SK-N-SH (cell line): ENCODE data around the gene OR2S2. TPM values are rescaled to one million over a fixed set of nuclear protein-coding genes. Genes with fewer than 3 reads are reported as not detected.

ENCODE experiments used
- CTCF ChIA-PET: fragments of 300-600, 350-600 bp; formaldehyde crosslinking; extraction: SDS; loops from one replicate; lab custom pipeline; 2021; lab: Yijun Ruan, JAX
- POLR2A ChIA-PET: fragments of 350-600 bp; sonication (Branson Sonifier 250); formaldehyde crosslinking; extraction: SDS; loops from one replicate; lab custom pipeline; 2020; ENCODE audit warnings: antibody characterized with exemption, inconsistent platforms; lab: Yijun Ruan, JAX
- DNase-seq: peaks from one replicate; pipeline ENCODE4 v3.0.0; 2012
- H2AFZ ChIP-seq: fragments of 200-600 bp; sonication (generic); 2 replicates; pipeline ENCODE4 v1.8.1; 2016; ENCODE audit warnings: antibody characterized with exemption, mild to moderate bottlenecking, low read depth
- H3F3A ChIP-seq: fragments of 200-600 bp; sonication (generic); replicated peaks from 2 replicates; pipeline ENCODE3; 2016; ENCODE audit warnings: antibody characterized with exemption, mild to moderate bottlenecking; ENCODE audit not compliant: insufficient read depth
- H3K27ac ChIP-seq, 2 experiments: fragments of 200-500 bp in 1 of 2; fragments of 200-600 bp in 1 of 2; sonication (Bioruptor generic) in 1 of 2; sonication (generic), shearing (Covaris generic) in 1 of 2; 2 replicates each; pipeline versions ENCODE4 v1.5.1 to v1.6.1; 2014 to 2016; ENCODE audit warnings: low read depth in 2 of 2, inconsistent platforms in 1 of 2, low read length in 1 of 2, mild to moderate bottlenecking in 1 of 2, mixed read lengths in 1 of 2
- H3K27me3 ChIP-seq: fragments of 200-600 bp; sonication (generic), shearing (Covaris generic); 2 replicates; pipeline ENCODE4 v1.6.1; 2016; ENCODE audit warnings: mixed run types; ENCODE audit not compliant: insufficient read depth
- H3K36me3 ChIP-seq, 2 experiments: fragments of 200-500 bp in 1 of 2; fragments of 200-600 bp in 1 of 2; sonication (Bioruptor generic) in 1 of 2; sonication (generic) in 1 of 2; replicated peaks in 1 of 2; 2 replicates each; pipeline versions ENCODE3 to v1.5.1; 2014 to 2016; ENCODE audit warnings: low read length in 1 of 2, mild to moderate bottlenecking in 1 of 2; ENCODE audit not compliant: insufficient read depth in 2 of 2, control insufficient read depth in 1 of 2
- H3K4me1 ChIP-seq, 2 experiments: fragments of 200-500 bp in 1 of 2; fragments of 200-600 bp in 1 of 2; sonication (Bioruptor generic) in 1 of 2; sonication (generic), shearing (Covaris generic) in 1 of 2; 2 replicates each; pipeline versions ENCODE4 v1.5.1 to v1.6.1; 2014 to 2016; ENCODE audit warnings: low read depth in 1 of 2, low read length in 1 of 2, mixed run types in 1 of 2; ENCODE audit not compliant: insufficient read depth in 2 of 2, control insufficient read depth in 1 of 2
- H3K4me2 ChIP-seq: fragments of 200-600 bp; sonication (generic), shearing (Covaris generic); 2 replicates; pipeline ENCODE4 v1.6.1; 2017; ENCODE audit warnings: mixed run types
- H3K4me3 ChIP-seq, 2 experiments: fragments of 200-500 bp in 1 of 2; fragments of 200-600 bp in 1 of 2; sonication (Bioruptor generic) in 1 of 2; sonication (generic), shearing (Covaris generic) in 1 of 2; 2 replicates each; pipeline versions ENCODE4 v1.5.1 to v1.8.1; 2014 to 2016; ENCODE audit warnings: low read depth in 2 of 2, inconsistent platforms in 1 of 2, low read length in 1 of 2, mild to moderate bottlenecking in 1 of 2, mixed read lengths in 1 of 2, moderate library complexity in 1 of 2
- H3K79me2 ChIP-seq: fragments of 200-600 bp; sonication (generic); 2 replicates; pipeline ENCODE4 v1.8.1; 2017; ENCODE audit warnings: mild to moderate bottlenecking; ENCODE audit not compliant: insufficient read depth
- H3K9ac ChIP-seq: fragments of 200-600 bp; sonication (generic); 2 replicates; pipeline ENCODE4 v1.6.1; 2017; ENCODE audit warnings: mixed run types
- H3K9me2 ChIP-seq: fragments of 200-600 bp; sonication (generic); 2 replicates; pipeline ENCODE4 v1.6.1; 2017; ENCODE audit warnings: mixed run types
- H3K9me3 ChIP-seq: fragments of 200-600 bp; sonication (generic); 2 replicates; pipeline ENCODE4 v1.6.1; 2017; ENCODE audit warnings: mixed run types, mild to moderate bottlenecking, moderate library complexity
- H4K20me1 ChIP-seq: fragments of 200-600 bp; sonication (generic); 2 replicates; pipeline ENCODE4 v1.6.1; 2017; ENCODE audit warnings: mild to moderate bottlenecking, mixed run types; ENCODE audit not compliant: insufficient read depth
- CTCF ChIP-seq: fragments of 200-600 bp; sonication (generic); IDR thresholded peaks from 2 replicates; pipeline ENCODE4 v1.6.1; 2017; ENCODE audit warnings: antibody characterized with exemption, mild to moderate bottlenecking, moderate library complexity
- ELF1 ChIP-seq: IDR thresholded peaks from 2 replicates; pipeline ENCODE4 v1.4.0; 2012
- EP300 ChIP-seq, 2 experiments: IDR thresholded peaks; 2 replicates each; pipeline versions ENCODE4 v1.4.0 to v1.6.1; 2012; ENCODE audit warnings: borderline replicate concordance in 1 of 2, low read depth in 1 of 2, low read length in 1 of 2
- EZH2phosphoT487 ChIP-seq: fragments of 200-600 bp; sonication (generic); IDR thresholded peaks from 2 replicates; pipeline ENCODE4 v1.6.1; 2017; ENCODE audit warnings: low read depth, mixed run types, mild to moderate bottlenecking, antibody characterized with exemption, moderate library complexity, borderline replicate concordance
- FOXJ3 ChIP-seq: sonication (generic); formaldehyde crosslinking; IDR thresholded peaks from 2 replicates; pipeline ENCODE4 v1.5.1; 2020; ENCODE audit warnings: mild to moderate bottlenecking, missing genetic modification reagents
- IRF3 ChIP-seq: fragments of 150-350 bp; IDR thresholded peaks from 2 replicates; pipeline ENCODE4 v1.6.1; 2016; ENCODE audit warnings: mild to moderate bottlenecking, low read depth, low read length
- MAX ChIP-seq: IDR thresholded peaks from 2 replicates; pipeline ENCODE4 v1.4.0; 2012; ENCODE audit warnings: low read depth
- MEF2A ChIP-seq: IDR thresholded peaks from 2 replicates; pipeline ENCODE4 v1.4.0; 2012; ENCODE audit warnings: low read depth, borderline replicate concordance
- MXI1 ChIP-seq: IDR thresholded peaks from 2 replicates; pipeline ENCODE4 v1.6.1; 2012; ENCODE audit warnings: mild to moderate bottlenecking, low read depth, low read length, improper control_type of control experiment
- NFIC ChIP-seq: IDR thresholded peaks from 2 replicates; pipeline ENCODE4 v1.4.0; 2012; ENCODE audit warnings: borderline replicate concordance
- NRF1 ChIP-seq: IDR thresholded peaks from 2 replicates; pipeline ENCODE4 v1.6.1; 2012; ENCODE audit warnings: low read depth, mild to moderate bottlenecking, low read length
- PBX3 ChIP-seq: IDR thresholded peaks from 2 replicates; pipeline ENCODE4; 2012
- POLR2AphosphoS5 ChIP-seq: IDR thresholded peaks from 2 replicates; pipeline ENCODE4 v1.6.1; 2012; ENCODE audit warnings: low read depth, low read length
- RAD21 ChIP-seq: IDR thresholded peaks from 2 replicates; pipeline ENCODE4 v1.6.1; 2012; ENCODE audit warnings: mild to moderate bottlenecking, low read length
- RCOR1 ChIP-seq: fragments of 150-350 bp; IDR thresholded peaks from 2 replicates; pipeline ENCODE4 v1.6.1; 2017; ENCODE audit warnings: antibody characterized with exemption, low read length
- RXRA ChIP-seq: IDR thresholded peaks from 2 replicates; pipeline ENCODE4 v1.4.0; 2012; ENCODE audit warnings: low read depth, mild to moderate bottlenecking, borderline replicate concordance
- SMC3 ChIP-seq: IDR thresholded peaks from 2 replicates; pipeline ENCODE4 v1.6.1; 2012; ENCODE audit warnings: low read depth, low read length, improper control_type of control experiment
- WGBS: methylation state at CpG from one replicate; pipeline ENCODE4 v1.1.6; 2017; ENCODE audit warnings: low lambda C conversion rate; 5-methylcytosine and 5-hydroxymethylcytosine counted together
- polyA plus RNA-seq, 3 experiments: library from polyadenylated mRNA; depleted of rRNA; stranded (reverse); fragments of >200 nt; gene quantifications; 2 replicates each; pipeline ENCODE4 v1.2.3, GENCODE V29; 2012

The OR2S2 gene
- polyA plus RNA-seq, 1 of the 3 experiments (the other 2 are of a cell fraction) = not detected

GRCh38 chr9:35984021-35984420, 26.1 kb upstream of the OR2S2 start:
- ChIA-PET POLR2A (no interaction called here), CTCF (interaction anchor here (1.0 to 1.6 kb wide), 4 partner anchors 24 to 39 kb away, joined by 3 to 6 read pairs (median 3); no protein-coding TSS in a partner anchor)
- Histone ChIP-seq H3K27ac (no peak overlapping the region), H3K4me1 (0 out of 4 replicates have a peak, but pooled peaks cover 0 to 3% of the 10 kb centered on the region in 2 experiments), H2AFZ (no peak overlapping the region), H3K9me2 (no peaks in the 10 kb centered on the region), H3K9ac (no peak overlapping the region), H3F3A (peaks cover 3% of the 10 kb centered on the region), H3K36me3 (no peaks in the 10 kb centered on the region), H3K4me3 (no peak overlapping the region), H3K79me2 (no peaks in the 10 kb centered on the region), H3K9me3 (no peaks in the 10 kb centered on the region), H3K4me2 (no peak overlapping the region), H4K20me1 (no peaks in the 10 kb centered on the region), H3K27me3 (no peaks in the 10 kb centered on the region)
- 50% methylated on average over 1 of the region's 1 CpG for WGBS
- DNase-seq = no peak
- no peak for TF ChIP-seq RAD21
- no peak for TF ChIP-seq NRF1
- no peak for TF ChIP-seq RCOR1
- TF ChIP-seq EZH2phosphoT487 = no peak
- TF ChIP-seq MXI1 = no peak
- no peak for TF ChIP-seq NFIC
- no peak for TF ChIP-seq SMC3
- no peak for TF ChIP-seq MAX
- TF ChIP-seq MEF2A = no peak

GRCh38 chr9:35981699-35982098, 23.7 kb upstream of the OR2S2 start:
- DNase-seq = no peak
- CTCF ChIA-PET = interaction anchor here (0.9 kb wide), 1 partner anchor 41 kb away, joined by 4 read pairs; no protein-coding TSS in a partner anchor
- Histone ChIP-seq H3K9me3 (no peaks in the 10 kb centered on the region), H3K4me1 (0 out of 4 replicates have a peak, but pooled peaks cover 0 to 3% of the 10 kb centered on the region in 2 experiments), H3F3A (peaks cover 3% of the 10 kb centered on the region), H3K27me3 (no peaks in the 10 kb centered on the region), H3K9ac (no peak overlapping the region), H4K20me1 (no peaks in the 10 kb centered on the region), H2AFZ (no peak overlapping the region), H3K4me3 (no peak overlapping the region), H3K27ac (no peak overlapping the region), H3K4me2 (no peak overlapping the region), H3K79me2 (no peaks in the 10 kb centered on the region), H3K9me2 (no peaks in the 10 kb centered on the region), H3K36me3 (no peaks in the 10 kb centered on the region)
- POLR2A ChIA-PET = no interaction called here
- WGBS = 6% methylated on average over 2 of the region's 2 CpGs
- TF ChIP-seq ELF1 (no peak), EP300 (IDR thresholded peaks at IDR 0.05; ENCODE audit: borderline replicate concordance in 1 of 2, low read depth in 1 of 2, low read length in 1 of 2) (no peak), SMC3 (no peak), FOXJ3 (no peak), POLR2AphosphoS5 (no peak), PBX3 (no peak), CTCF (no peak), RXRA (no peak), IRF3 (no peak)
